HepG2 (cell line): ENCODE results near the gene ANKRD11.

ENCODE experiments used
- ARID2 ChIP-seq: sonication (generic); formaldehyde crosslinking; IDR thresholded peaks from 2 replicates; pipeline ENCODE4 v1.8.1; 2022; ENCODE audit warnings: mild to moderate bottlenecking, missing genetic modification reagents, borderline replicate concordance
- JUN ChIP-seq: sonication (generic); formaldehyde crosslinking; IDR thresholded peaks from 2 replicates; pipeline ENCODE4 v1.4.0; 2020; ENCODE audit warnings: mild to moderate bottlenecking, missing genetic modification reagents
- JUND ChIP-seq: sonication (generic); formaldehyde crosslinking; IDR thresholded peaks from 2 replicates; pipeline ENCODE4 v1.8.0; 2022; ENCODE audit warnings: mild to moderate bottlenecking, missing genetic modification reagents
- NR3C1 ChIP-seq: sonication (generic); formaldehyde crosslinking; IDR thresholded peaks from 2 replicates; pipeline ENCODE4 v1.4.0; 2020; ENCODE audit warnings: missing genetic modification reagents
- RFXAP ChIP-seq: sonication (generic); formaldehyde crosslinking; IDR thresholded peaks from 2 replicates; pipeline ENCODE4 v1.4.0; 2020; ENCODE audit warnings: missing genetic modification reagents, borderline replicate concordance
- SIN3A ChIP-seq: IDR thresholded peaks from 2 replicates; pipeline ENCODE4 v1.6.1; 2011; ENCODE audit warnings: low read depth, mild to moderate bottlenecking, control low read depth, low read length, borderline replicate concordance
- TF ChIP-seq, protein P1 (sequence below): sonication (generic); formaldehyde crosslinking; IDR thresholded peaks from 2 replicates; pipeline ENCODE4 v1.5.0; 2020; ENCODE audit warnings: mild to moderate bottlenecking, missing genetic modification reagents, moderate library complexity
- TF ChIP-seq, protein P2 (sequence below): sonication (generic); IDR thresholded peaks from 2 replicates; pipeline ENCODE4 v1.6.1; 2016; ENCODE audit warnings: low read depth, borderline replicate concordance

DNA sequence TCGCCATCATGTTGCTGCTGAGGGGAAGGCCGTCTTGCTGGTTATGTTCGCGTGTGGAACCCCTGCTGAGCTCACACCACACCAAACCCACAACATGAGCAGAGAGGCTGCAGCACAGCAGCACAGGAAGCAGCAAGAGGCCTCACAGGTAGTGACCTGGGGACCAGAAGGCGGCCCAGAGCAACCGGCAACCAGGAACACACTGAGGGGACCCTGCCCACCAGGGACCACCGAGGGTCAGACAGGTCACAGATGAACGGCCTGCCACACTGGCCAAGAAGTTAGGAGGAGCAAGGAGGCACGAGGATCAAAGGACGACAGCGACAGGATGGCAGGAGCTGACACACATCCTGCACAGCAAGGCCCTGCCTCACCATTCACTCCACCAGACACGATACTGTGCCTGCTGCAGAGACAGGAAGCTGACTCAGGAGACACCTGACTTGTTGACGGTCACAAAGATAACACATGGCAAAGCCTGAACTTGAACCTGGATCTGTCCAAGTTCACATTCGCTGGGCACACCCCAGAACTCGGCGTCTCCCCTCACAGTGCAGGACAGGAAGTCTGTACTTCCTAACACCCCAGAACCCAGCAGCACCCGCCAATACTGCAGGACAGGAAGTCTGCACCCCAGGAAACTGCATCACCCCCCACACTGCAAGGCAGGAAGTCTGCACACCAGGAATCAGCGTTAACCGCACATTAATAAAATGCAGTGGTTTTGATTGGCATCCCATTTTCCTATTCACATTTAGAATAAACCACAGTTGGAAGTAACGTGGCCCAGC is 174.4 kb downstream of the ANKRD11 start:
- TF ChIP-seq NR3C1 (CRISPR knock-in tag), result no peak
- TF ChIP-seq, protein P1, sequence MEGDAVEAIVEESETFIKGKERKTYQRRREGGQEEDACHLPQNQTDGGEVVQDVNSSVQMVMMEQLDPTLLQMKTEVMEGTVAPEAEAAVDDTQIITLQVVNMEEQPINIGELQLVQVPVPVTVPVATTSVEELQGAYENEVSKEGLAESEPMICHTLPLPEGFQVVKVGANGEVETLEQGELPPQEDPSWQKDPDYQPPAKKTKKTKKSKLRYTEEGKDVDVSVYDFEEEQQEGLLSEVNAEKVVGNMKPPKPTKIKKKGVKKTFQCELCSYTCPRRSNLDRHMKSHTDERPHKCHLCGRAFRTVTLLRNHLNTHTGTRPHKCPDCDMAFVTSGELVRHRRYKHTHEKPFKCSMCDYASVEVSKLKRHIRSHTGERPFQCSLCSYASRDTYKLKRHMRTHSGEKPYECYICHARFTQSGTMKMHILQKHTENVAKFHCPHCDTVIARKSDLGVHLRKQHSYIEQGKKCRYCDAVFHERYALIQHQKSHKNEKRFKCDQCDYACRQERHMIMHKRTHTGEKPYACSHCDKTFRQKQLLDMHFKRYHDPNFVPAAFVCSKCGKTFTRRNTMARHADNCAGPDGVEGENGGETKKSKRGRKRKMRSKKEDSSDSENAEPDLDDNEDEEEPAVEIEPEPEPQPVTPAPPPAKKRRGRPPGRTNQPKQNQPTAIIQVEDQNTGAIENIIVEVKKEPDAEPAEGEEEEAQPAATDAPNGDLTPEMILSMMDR, result no peak
- TF ChIP-seq JUN (CRISPR knock-in tag), result 0 out of 2 replicates have a peak, but pooled peaks have one; percentile 18
- TF ChIP-seq RFXAP (CRISPR knock-in tag), result no peak
- no peak for TF ChIP-seq ARID2 (CRISPR knock-in tag)
- TF ChIP-seq SIN3A, result no peak
- no peak for TF ChIP-seq JUND
- TF ChIP-seq, protein P2, sequence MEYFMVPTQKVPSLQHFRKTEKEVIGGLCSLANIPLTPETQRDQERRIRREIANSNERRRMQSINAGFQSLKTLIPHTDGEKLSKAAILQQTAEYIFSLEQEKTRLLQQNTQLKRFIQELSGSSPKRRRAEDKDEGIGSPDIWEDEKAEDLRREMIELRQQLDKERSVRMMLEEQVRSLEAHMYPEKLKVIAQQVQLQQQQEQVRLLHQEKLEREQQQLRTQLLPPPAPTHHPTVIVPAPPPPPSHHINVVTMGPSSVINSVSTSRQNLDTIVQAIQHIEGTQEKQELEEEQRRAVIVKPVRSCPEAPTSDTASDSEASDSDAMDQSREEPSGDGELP, result no peak; the same call in 1 of the 2 replicates
